ENCODE results near the gene MYO19.
"Not testable (repeated sequence)": the region's sequence is repeated elsewhere in the genome, so short reads cannot be mapped to it uniquely, and the experiment has no call there.

MYO19 gene

GRCh38 chr17:36485805-36486203 is 48.9 kb downstream of the MYO19 start:
- TF ChIP-seq CTCF (IDR thresholded peaks at IDR 0.05; ENCODE audit: unreplicated experiment in 3 of 3) = no peak
- H3K27ac Mint-ChIP-seq = peak overlapping the region in 1 of 3 experiments; percentile 84
- peak overlapping the region; percentile 97 to 99 (median 99) for H3K4me3 Mint-ChIP-seq
- H3K27me3 Mint-ChIP-seq (ENCODE audit: low read depth) = peaks cover 36% of the 10 kb centered on the region
- H3K9me3 Mint-ChIP-seq = no peaks in the 10 kb centered on the region
- H3K36me3 Mint-ChIP-seq (ENCODE audit: low read depth) = peaks cover 28% of the 10 kb centered on the region
- peaks cover 26% of the 10 kb centered on the region for H3K4me1 Mint-ChIP-seq

- Mint-ChIP-seq H3K4me1 (peaks cover 26% of the 10 kb centered on the region), H3K4me3 (peak overlapping the region; percentile 97 to 99 (median 99)), H3K36me3 (ENCODE audit: low read depth) (peaks cover 24% of the 10 kb centered on the region), H3K27ac (no peak overlapping the region), H3K9me3 (no peaks in the 10 kb centered on the region), H3K27me3 (ENCODE audit: low read depth) (peaks cover 41% of the 10 kb centered on the region)
- TF ChIP-seq CTCF (IDR thresholded peaks at IDR 0.05; ENCODE audit: unreplicated experiment in 3 of 3) = no peak
Measured at GRCh38 chr17:36485027-36485426, 49.6 kb downstream of the MYO19 start.

- Mint-ChIP-seq H3K4me1 (peaks cover 25% of the 10 kb centered on the region), H3K36me3 (ENCODE audit: low read depth) (peaks cover 14% of the 10 kb centered on the region)
Measured at GRCh38 chr17:36484021-36484420, 50.6 kb downstream of the MYO19 start.

GRCh38 chr17:36482611-36483504 is 51.8 kb downstream of the MYO19 start:
- peak; percentile 92 to 99 (median 97) for TF ChIP-seq CTCF (IDR thresholded peaks at IDR 0.05; ENCODE audit: unreplicated experiment in 3 of 3)
- Mint-ChIP-seq H3K27ac (no peak overlapping the region), H3K36me3 (ENCODE audit: low read depth) (peaks cover 8% of the 10 kb centered on the region), H3K4me3 (peak overlapping the region; percentile 61 to 75 (median 69)), H3K27me3 (ENCODE audit: low read depth) (peaks cover 61% of the 10 kb centered on the region), H3K9me3 (no peaks in the 10 kb centered on the region), H3K4me1 (peaks cover 20% of the 10 kb centered on the region)

More at GRCh38 chr17:36484021-36484420, 50.6 kb downstream of the MYO19 start:
- Mint-ChIP-seq H3K4me3 (peak overlapping the region in 2 of 3 experiments; percentile 15 to 38), H3K27me3 (ENCODE audit: low read depth) (peaks cover 49% of the 10 kb centered on the region)
- H3K27ac Mint-ChIP-seq, H3K9me3 Mint-ChIP-seq: not testable (repeated sequence)

GRCh38 chr17:36481829-36482228 is 52.8 kb downstream of the MYO19 start:
- no peak for TF ChIP-seq CTCF (IDR thresholded peaks at IDR 0.05; ENCODE audit: unreplicated experiment in 3 of 3)
- Mint-ChIP-seq H3K27me3 (ENCODE audit: low read depth) (peaks cover 71% of the 10 kb centered on the region), H3K27ac (no peak overlapping the region), H3K4me1 (peaks cover 20% of the 10 kb centered on the region), H3K36me3 (ENCODE audit: low read depth) (peaks cover 4% of the 10 kb centered on the region), H3K9me3 (no peaks in the 10 kb centered on the region), H3K4me3 (peak overlapping the region; percentile 20 to 54 (median 46))

- H3K4me3 Mint-ChIP-seq = no peak overlapping the region
- H3K36me3 Mint-ChIP-seq (ENCODE audit: low read depth) = no peaks in the 10 kb centered on the region
- no peaks in the 10 kb centered on the region for H3K9me3 Mint-ChIP-seq
- no peak for TF ChIP-seq CTCF (IDR thresholded peaks at IDR 0.05; ENCODE audit: unreplicated experiment in 3 of 3)
- no peaks in the 10 kb centered on the region for H3K4me1 Mint-ChIP-seq
- peaks cover 90% of the 10 kb centered on the region for H3K27me3 Mint-ChIP-seq (ENCODE audit: low read depth)
- no peak overlapping the region for H3K27ac Mint-ChIP-seq
Measured at GRCh38 chr17:36475346-36475970, 59.2 kb downstream of the MYO19 start.

Measured in nephron (organoid).